Endodermal cell (in vitro differentiated cells): Measurements from ENCODE around the gene EHD4. TPM values are rescaled to one million over a fixed set of nuclear protein-coding genes. Genes with fewer than 3 reads are reported as not detected.
A peak's percentile ranks its signal among the peaks of the same experiment; 100 is the strongest.

Experiments used
- DNase-seq: peaks from one replicate; pipeline ENCODE4 v3.0.0-alpha.2; 2017
- H3K27ac ChIP-seq: 2 replicates; pipeline ENCODE4 v1.5.1; 2013; ENCODE audit warnings: mild to moderate bottlenecking, low read depth, low read length, moderate library complexity
- H3K27me3 ChIP-seq: 2 replicates; pipeline ENCODE4 v1.6.1; 2013; ENCODE audit warnings: mild to moderate bottlenecking, low read length, moderate library complexity; ENCODE audit not compliant: insufficient read depth, control insufficient read depth, poor library complexity, severe bottlenecking
- H3K36me3 ChIP-seq: 2 replicates; pipeline ENCODE4 v1.7.0; 2013; ENCODE audit warnings: mild to moderate bottlenecking, low read length, moderate library complexity; ENCODE audit not compliant: control insufficient read depth, insufficient read depth
- H3K4me1 ChIP-seq: one replicate; pipeline ENCODE4 v1.7.0; 2013; ENCODE audit warnings: low read length; ENCODE audit not compliant: control insufficient read depth, insufficient read depth
- H3K4me3 ChIP-seq: 2 replicates; pipeline ENCODE4 v1.5.1; 2013; ENCODE audit warnings: mild to moderate bottlenecking, low read length, moderate library complexity
- H3K9ac ChIP-seq: 2 replicates; pipeline ENCODE4 v1.6.1; 2013; ENCODE audit warnings: mild to moderate bottlenecking, low read length, moderate library complexity; ENCODE audit not compliant: poor library complexity, severe bottlenecking; ENCODE audit errors: extremely low read depth
- H3K9me3 ChIP-seq: 2 replicates; pipeline ENCODE4 v1.6.1; 2013; ENCODE audit warnings: mild to moderate bottlenecking, low read length, moderate library complexity; ENCODE audit not compliant: control insufficient read depth
- H3K27ac Mint-ChIP-seq: 2 replicates; pipeline ENCODE4 v1.8.0; 2020; ENCODE audit warnings: mixed read lengths
- H3K27me3 Mint-ChIP-seq: 2 replicates; pipeline ENCODE4 v1.8.0; 2021; ENCODE audit warnings: mild to moderate bottlenecking, mixed read lengths; ENCODE audit not compliant: insufficient read depth
- H3K36me3 Mint-ChIP-seq: 2 replicates; pipeline ENCODE4 v1.8.0; 2020; ENCODE audit warnings: low read depth, mixed read lengths
- H3K4me1 Mint-ChIP-seq: 2 replicates; pipeline ENCODE4 v1.8.0; 2020; ENCODE audit warnings: mixed read lengths
- H3K4me3 Mint-ChIP-seq: 2 replicates; pipeline ENCODE4 v1.8.0; 2020; ENCODE audit warnings: mild to moderate bottlenecking, moderate library complexity, mixed read lengths
- H3K9me3 Mint-ChIP-seq: 2 replicates; pipeline ENCODE4 v1.8.0; 2020; ENCODE audit warnings: mild to moderate bottlenecking, mixed read lengths
- CTCF ChIP-seq: fragments of 200-600 bp; sonication (generic); conservative IDR thresholded peaks from 2 replicates; pipeline ENCODE4 v1.5.0; 2021; ENCODE audit warnings: antibody characterized with exemption, mild to moderate bottlenecking
- WGBS, 2 experiments: methylation state at CpG; one replicate each; pipeline versions ENCODE4 v1.1.5 to v1.1.7; 2013; ENCODE audit warnings: missing lambda C conversion rate in 2 of 2, mixed read lengths in 1 of 2; ENCODE audit not compliant: insufficient coverage in 1 of 2, insufficient read length in 1 of 2; 5-methylcytosine and 5-hydroxymethylcytosine counted together
- total RNA-seq, 2 donors: library from RNA; stranded (reverse); fragmentation: NEBNext Ultra II Directional in 1 of 2; extraction: Animal tissue kit (Norgen Biotek cat#: 25700) in 1 of 2; gene quantifications; 2 replicates in 1 of 2; 3 replicates in 1 of 2; pipeline ENCODE4 v1.2.1, GENCODE V29; 2021

Gene EHD4
- total RNA-seq, 2 donors from 2014 or later = 16.9 to 17.3 TPM

GRCh38 chr15:41881550-41881919 is 90.8 kb downstream of the EHD4 start:
- Histone ChIP-seq H3K27ac (no peak overlapping the region), H3K9me3 (no peaks in the 10 kb centered on the region), H3K4me3 (no peak overlapping the region), H3K4me1 (no peaks in the 10 kb centered on the region), H3K9ac (no peak overlapping the region), H3K27me3 (peaks cover 39% of the 10 kb centered on the region), H3K36me3 (no peaks in the 10 kb centered on the region)
- Mint-ChIP-seq H3K4me1 (peaks cover 1% of the 10 kb centered on the region), H3K27me3 (peaks cover 43% of the 10 kb centered on the region), H3K4me3 (peak overlapping the region; percentile 30), H3K9me3 (no peaks in the 10 kb centered on the region), H3K36me3 (no peaks in the 10 kb centered on the region), H3K27ac (no peak overlapping the region)
- DNase-seq = no peak
- 58 to 61% methylated on average over 10 of the region's 10 CpGs for WGBS, 2 experiments
- TF ChIP-seq CTCF = no peak

GRCh38 chr15:41881086-41881485 is 91.3 kb downstream of the EHD4 start:
- Mint-ChIP-seq H3K4me1 (peaks cover 1% of the 10 kb centered on the region), H3K4me3 (peak overlapping the region; percentile 30), H3K9me3 (no peaks in the 10 kb centered on the region), H3K27ac (no peak overlapping the region), H3K27me3 (peaks cover 43% of the 10 kb centered on the region), H3K36me3 (no peaks in the 10 kb centered on the region)
- WGBS, 2 experiments = 84 to 92% methylated on average over 5 to 8 of the region's 8 CpGs
- Histone ChIP-seq H3K4me3 (no peak overlapping the region), H3K4me1 (no peaks in the 10 kb centered on the region), H3K9me3 (no peaks in the 10 kb centered on the region), H3K27me3 (peaks cover 39% of the 10 kb centered on the region), H3K27ac (no peak overlapping the region), H3K36me3 (no peaks in the 10 kb centered on the region), H3K9ac (no peak overlapping the region)
- no peak for DNase-seq
- no peak for TF ChIP-seq CTCF

- Mint-ChIP-seq H3K27me3 (peaks cover 45% of the 10 kb centered on the region), H3K36me3 (no peaks in the 10 kb centered on the region), H3K9me3 (no peaks in the 10 kb centered on the region), H3K4me1 (peaks cover 1% of the 10 kb centered on the region), H3K4me3 (no peak overlapping the region), H3K27ac (no peak overlapping the region)
- Histone ChIP-seq H3K36me3 (no peaks in the 10 kb centered on the region), H3K4me3 (no peak overlapping the region), H3K4me1 (no peaks in the 10 kb centered on the region), H3K9me3 (no peaks in the 10 kb centered on the region), H3K27me3 (peaks cover 39% of the 10 kb centered on the region), H3K27ac (no peak overlapping the region), H3K9ac (no peak overlapping the region)
- whole genome bisulfite sequencing, 2 experiments = 90 to 95% methylated on average over 8 to 10 of the region's 10 CpGs
- TF ChIP-seq CTCF = no peak
- no peak for DNase-seq
These were observed 92.0 kb downstream of the EHD4 start for GRCh38 chr15:41880156-41880877.
